Pancreas (tissue), 10 donors: ENCODE data around the gene ANKS1B. TPM values are rescaled to one million over a fixed set of nuclear protein-coding genes. Genes with fewer than 3 reads are reported as not detected.

ENCODE experiments used
- ATAC-seq, 4 donors: fragments of 200-7000 bp; cut with Tn5 transposase; one replicate each; pipeline versions ENCODE4 v1.8.0 to v1.9.1; 2020; ENCODE audit warnings: mild to moderate bottlenecking in 4 of 4, moderate library complexity in 4 of 4
- DNase-seq, 6 donors: peaks; one replicate each; pipeline ENCODE4 v3.0.0-alpha.2; 2020
- FAIRE-seq: peaks from 2 replicates; lab custom pipeline; 2012; peaks lifted over from hg19 to GRCh38; lab: Jason Lieb, UNC
- H3K27ac ChIP-seq, 4 donors: fragments of 200-600 bp; sonication (generic); 1 replicate in 3 of 4; 2 replicates in 1 of 4; pipeline versions ENCODE4 v1.5.0 to v1.8.0; 2020
- H3K27me3 ChIP-seq, 4 donors: fragments of 200-600 bp; one replicate each; pipeline ENCODE4 v1.8.0; 2021
- H3K36me3 ChIP-seq, 3 donors: fragments of 200-600 bp; sonication (generic) in 1 of 3; one replicate each; pipeline versions ENCODE4 v1.5.0 to v1.8.0; 2020 to 2021
- H3K4me1 ChIP-seq, 3 donors: fragments of 200-600 bp; one replicate each; pipeline ENCODE4 v1.8.0; 2021
- H3K4me3 ChIP-seq, 4 donors: fragments of 200-600 bp; sonication (generic) in 2 of 4; one replicate each; pipeline versions ENCODE4 v1.5.0 to v1.8.0; 2020 to 2021
- H3K9me3 ChIP-seq, 4 donors: fragments of 200-600 bp; one replicate each; pipeline ENCODE4 v1.8.0; 2021
- WGBS, 2 donors: extraction: QIAGEN DNeasy Blood & Tissue Kit; methylation state at CpG; one replicate each; pipeline ENCODE4 v1.1.7; 2013; 5-methylcytosine and 5-hydroxymethylcytosine counted together
- intact Hi-C, 3 donors: fragments of 100-400 bp; cut with DNase I; formaldehyde crosslinking; loops; one replicate each; pipeline versions ENCODE4 v1.11.1 to v1.14.2; 2022
- polyA plus RNA-seq, 2 donors: library from polyadenylated mRNA; stranded (reverse); fragments of 200-250 nt; gene quantifications; one replicate each; pipeline ENCODE4 v1.2.3, GENCODE V29; 2013
- total RNA-seq, 6 donors: library from RNA; stranded (reverse); fragmentation: NEBNext Ultra II Directional in 4 of 6; extraction: Animal tissue kit (Norgen Biotek cat#: 25700) in 4 of 6; gene quantifications; one replicate each; pipeline versions ENCODE4 v1.2.1 to v1.2.4, GENCODE V29; 2021 to 2023
- TF ChIP-seq, protein P1 (sequence below), 4 donors: fragments of 200-600 bp; sonication (generic) in 3 of 4; IDR thresholded peaks; one replicate each; pipeline versions ENCODE4 v1.5.0 to v1.8.0; 2021; ENCODE audit warnings: antibody characterized with exemption in 4 of 4
- donor health status: healthy with polysubstance abuse.
- donor health status: DM: no; HTN: no; CAD: no; lungs with moderate emphysema.
- donor health status: DM: no; HTN: no; CAD: no.
- donor health status: control.
- donor health status: control.
- donor health status: Bipolar disorder and iron deficiency.
- donor health status: DM: yes; HTN: yes; CAD: no.
- donor health status: DM: no; HTN: no; CAD: no.
- donor health status: DM: no; HTN: no; CAD: no.
- donor health status: DM: yes; HTN: yes; CAD: no.

The ANKS1B gene
- total and polyA plus RNA-seq, 8 donors, result 0.49 to 3.2 (median 1.9) TPM

DNA sequence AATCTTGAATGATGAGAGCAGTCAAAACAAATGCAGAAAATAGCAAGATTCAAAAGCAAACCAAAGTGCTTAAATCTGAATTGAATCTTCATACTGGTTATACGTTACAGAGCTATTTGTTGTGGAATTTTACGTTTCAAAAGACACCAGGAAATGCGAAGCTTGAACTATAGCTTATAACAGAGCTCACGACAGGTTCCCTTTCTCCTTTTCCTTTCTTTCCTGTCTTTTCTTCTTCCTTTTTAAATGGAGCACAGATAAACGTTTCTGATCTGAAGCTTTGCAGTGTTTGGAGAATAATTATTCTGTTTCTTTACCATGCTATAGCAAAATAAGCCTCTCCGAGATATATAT is 829.8 kb downstream of the ANKS1B start:
- Histone ChIP-seq H3K9me3 (no peaks in the 10 kb centered on the region), H3K36me3 (no peaks in the 10 kb centered on the region), H3K4me3 (no peak overlapping the region), H3K27ac (no peak overlapping the region), H3K4me1 (no peaks in the 10 kb centered on the region), H3K27me3 (peaks cover 0 to 4% (median 0%) of the 10 kb centered on the region in 4 donors)
- intact Hi-C loops, result no loop called here
- FAIRE-seq (no peak), ATAC-seq (no peak), DNase-seq (no peak)
- 29 to 33% methylated on average over 6 of the region's 6 CpGs for WGBS, 2 donors
- TF ChIP-seq, protein P1, sequence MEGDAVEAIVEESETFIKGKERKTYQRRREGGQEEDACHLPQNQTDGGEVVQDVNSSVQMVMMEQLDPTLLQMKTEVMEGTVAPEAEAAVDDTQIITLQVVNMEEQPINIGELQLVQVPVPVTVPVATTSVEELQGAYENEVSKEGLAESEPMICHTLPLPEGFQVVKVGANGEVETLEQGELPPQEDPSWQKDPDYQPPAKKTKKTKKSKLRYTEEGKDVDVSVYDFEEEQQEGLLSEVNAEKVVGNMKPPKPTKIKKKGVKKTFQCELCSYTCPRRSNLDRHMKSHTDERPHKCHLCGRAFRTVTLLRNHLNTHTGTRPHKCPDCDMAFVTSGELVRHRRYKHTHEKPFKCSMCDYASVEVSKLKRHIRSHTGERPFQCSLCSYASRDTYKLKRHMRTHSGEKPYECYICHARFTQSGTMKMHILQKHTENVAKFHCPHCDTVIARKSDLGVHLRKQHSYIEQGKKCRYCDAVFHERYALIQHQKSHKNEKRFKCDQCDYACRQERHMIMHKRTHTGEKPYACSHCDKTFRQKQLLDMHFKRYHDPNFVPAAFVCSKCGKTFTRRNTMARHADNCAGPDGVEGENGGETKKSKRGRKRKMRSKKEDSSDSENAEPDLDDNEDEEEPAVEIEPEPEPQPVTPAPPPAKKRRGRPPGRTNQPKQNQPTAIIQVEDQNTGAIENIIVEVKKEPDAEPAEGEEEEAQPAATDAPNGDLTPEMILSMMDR (IDR thresholded peaks at IDR 0.05), result no peak

- ATAC-seq (peak in 3 of 4 donors; percentile 58 to 75 (median 59)), DNase-seq (peak in 2 of 6 donors; percentile 13 to 16), FAIRE-seq (no peak)
- Histone ChIP-seq H3K4me3 (no peak overlapping the region), H3K27ac (no peak overlapping the region), H3K36me3 (no peaks in the 10 kb centered on the region), H3K9me3 (no peaks in the 10 kb centered on the region), H3K27me3 (peaks cover 0 to 4% (median 0%) of the 10 kb centered on the region in 4 donors), H3K4me1 (no peaks in the 10 kb centered on the region)
- intact Hi-C loops, result no loop called here
- TF ChIP-seq, protein P1 (IDR thresholded peaks at IDR 0.05), result no peak
- WGBS, 2 donors, result 10 to 11% methylated on average over 17 of the region's 17 CpGs
These were observed 830.3 kb downstream of the ANKS1B start for GRCh38 chr12:99154216-99154982.

DNA sequence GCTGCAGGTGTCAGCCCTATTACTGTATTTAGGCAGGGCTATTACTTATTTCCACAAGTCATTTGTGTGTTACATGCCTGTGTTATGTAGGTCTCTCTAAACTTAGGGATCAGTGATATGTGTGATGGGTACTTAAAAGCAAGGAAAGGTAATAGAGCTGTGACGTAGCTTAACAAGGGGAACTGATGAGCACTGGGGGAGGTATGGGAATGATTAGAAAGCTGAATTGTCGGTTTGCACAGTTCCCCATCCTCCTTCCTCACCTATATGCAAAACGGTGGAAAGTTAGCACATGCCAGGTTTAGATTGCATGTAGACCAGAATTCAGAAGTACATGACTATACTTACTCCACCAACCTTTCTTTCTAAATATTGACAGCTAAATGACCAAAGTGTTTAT is 831.4 kb downstream of the ANKS1B start:
- Histone ChIP-seq H3K27ac (no peak overlapping the region), H3K9me3 (no peaks in the 10 kb centered on the region), H3K4me3 (no peak overlapping the region), H3K27me3 (peaks cover 0 to 4% (median 0%) of the 10 kb centered on the region in 4 donors), H3K4me1 (no peaks in the 10 kb centered on the region), H3K36me3 (no peaks in the 10 kb centered on the region)
- 51 to 60% methylated on average over 3 of the region's 3 CpGs for WGBS, 2 donors
- intact Hi-C loops, result no loop called here
- ATAC-seq, result no peak
- TF ChIP-seq, protein P1 (IDR thresholded peaks at IDR 0.05), result no peak
- FAIRE-seq, result no peak
- DNase-seq, result no peak

- Histone ChIP-seq H3K4me3 (no peak overlapping the region), H3K36me3 (no peaks in the 10 kb centered on the region), H3K27ac (no peak overlapping the region), H3K4me1 (no peaks in the 10 kb centered on the region), H3K9me3 (no peaks in the 10 kb centered on the region), H3K27me3 (peaks cover 0 to 4% (median 0%) of the 10 kb centered on the region in 4 donors)
- ATAC-seq, result no peak
- TF ChIP-seq, protein P1 (IDR thresholded peaks at IDR 0.05), result no peak
- intact Hi-C loops, result no loop called here
- FAIRE-seq, result no peak
- DNase-seq, result no peak
- WGBS, 2 donors, result 43 to 50% methylated on average over 2 of the region's 2 CpGs
These were observed 832.4 kb downstream of the ANKS1B start for GRCh38 chr12:99152337-99152736.

DNA sequence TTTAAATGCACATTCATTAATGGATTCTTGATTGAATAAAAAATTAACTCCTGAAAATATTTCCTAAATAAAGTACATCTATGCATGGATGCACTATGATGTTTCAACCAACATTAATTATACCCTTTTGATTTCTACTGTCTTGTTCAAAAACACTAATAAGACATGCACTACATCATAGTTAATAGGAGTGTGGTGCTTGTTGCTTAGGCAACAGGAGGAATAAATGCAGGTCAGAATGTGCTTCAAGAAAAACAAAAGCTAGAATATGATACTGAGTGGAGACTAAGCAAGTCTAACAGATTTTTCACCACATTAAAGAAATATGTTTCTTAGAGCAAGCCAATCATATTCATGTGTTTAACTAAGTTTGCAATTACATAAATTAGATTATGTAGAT is 833.0 kb downstream of the ANKS1B start:
- H3K9me3 ChIP-seq, result no peaks in the 10 kb centered on the region
- ATAC-seq (no peak), DNase-seq (no peak), FAIRE-seq (no peak)
- H3K4me3 ChIP-seq, result no peak overlapping the region
- H3K36me3 ChIP-seq, result no peaks in the 10 kb centered on the region
- H3K27ac ChIP-seq, result no peak overlapping the region
- intact Hi-C loops, result no loop called here
- peaks cover 0 to 4% (median 0%) of the 10 kb centered on the region in 4 donors for H3K27me3 ChIP-seq
- TF ChIP-seq, protein P1 (IDR thresholded peaks at IDR 0.05), result no peak
- no peaks in the 10 kb centered on the region for H3K4me1 ChIP-seq
